H1 (cell line): ENCODE measurements around the gene MAPK8IP3. TPM values are rescaled to one million over a fixed set of nuclear protein-coding genes. Genes with fewer than 3 reads are reported as not detected.

Experiments
- CTCF ChIA-PET: fragments of 300-600 bp; sonication (Branson Sonifier 250); formaldehyde crosslinking; loops from one replicate; lab custom pipeline; 2021; ENCODE audit not compliant: partially characterized antibody; lab: Charles Lee
- POLR2A ChIA-PET: fragments of 300-600 bp; sonication (Branson Sonifier 250); formaldehyde crosslinking; loops from one replicate; lab custom pipeline; 2021; ENCODE audit warnings: inconsistent platforms; ENCODE audit not compliant: partially characterized antibody; lab: Charles Lee
- DNase-seq, 2 experiments: peaks; one replicate each; pipeline versions ENCODE4 v3.0.0 to v3.0.0-alpha.2; 2010 to 2022; ENCODE audit warnings: low spot score in 2 of 2, low read depth in 1 of 2, mixed read lengths in 1 of 2
- FAIRE-seq: peaks from 2 replicates; lab custom pipeline; 2011; peaks lifted over from hg19 to GRCh38; lab: Jason Lieb, UNC
- H2AFZ ChIP-seq: 2 replicates; pipeline ENCODE4 v1.8.1; 2012; ENCODE audit warnings: low read length, inconsistent platforms
- H2AK5ac ChIP-seq: 2 replicates; pipeline ENCODE4 v1.6.1; 2013; ENCODE audit warnings: low read depth, low read length
- H2BK120ac ChIP-seq: replicated peaks from 2 replicates; pipeline ENCODE3; 2013; ENCODE audit warnings: low read depth, low read length, inconsistent platforms
- H2BK12ac ChIP-seq: 2 replicates; pipeline ENCODE4 v1.6.1; 2013; ENCODE audit warnings: low read depth, low read length
- H2BK15ac ChIP-seq: 2 replicates; pipeline ENCODE4 v1.6.1; 2013; ENCODE audit warnings: low read length
- H2BK20ac ChIP-seq: 2 replicates; pipeline ENCODE4 v1.6.1; 2013; ENCODE audit warnings: low read length
- H2BK5ac ChIP-seq: 2 replicates; pipeline ENCODE4 v1.6.1; 2013; ENCODE audit warnings: low read depth, low read length
- H3K14ac ChIP-seq: 2 replicates; pipeline ENCODE4 v1.6.1; 2013; ENCODE audit warnings: inconsistent platforms; ENCODE audit not compliant: insufficient read length
- H3K18ac ChIP-seq: 2 replicates; pipeline ENCODE4 v1.6.1; 2013; ENCODE audit warnings: low read length; ENCODE audit errors: extremely low read depth
- H3K23ac ChIP-seq: 2 replicates; pipeline ENCODE4 v1.6.1; 2013; ENCODE audit warnings: inconsistent platforms; ENCODE audit not compliant: insufficient read length
- H3K23me2 ChIP-seq: 2 replicates; pipeline ENCODE4 v1.6.1; 2013; ENCODE audit warnings: low read depth, low read length
- H3K27ac ChIP-seq: 2 replicates; pipeline ENCODE4 v1.6.1; 2011; ENCODE audit warnings: low read depth, low read length, inconsistent platforms
- H3K27me3 ChIP-seq, 4 experiments: replicated peaks in 1 of 4; 1 replicate in 1 of 4; 2 replicates in 3 of 4; pipeline versions ENCODE4 v1.6.1 to v1.8.1; 2011 to 2013; ENCODE audit warnings: low read length in 3 of 4, mild to moderate bottlenecking in 3 of 4, inconsistent platforms in 2 of 4, mixed read lengths in 2 of 4, moderate library complexity in 1 of 4; ENCODE audit not compliant: control insufficient read depth in 3 of 4, insufficient read depth in 3 of 4; ENCODE audit errors: extremely low read depth in 1 of 4
- H3K36me3 ChIP-seq, 4 experiments: 2 replicates each; pipeline versions ENCODE4 v1.6.1 to v1.8.1; 2011 to 2013; ENCODE audit warnings: mild to moderate bottlenecking in 4 of 4, low read length in 3 of 4, moderate library complexity in 2 of 4, control low read depth in 1 of 4, inconsistent platforms in 1 of 4; ENCODE audit not compliant: insufficient read depth in 4 of 4, control insufficient read depth in 2 of 4
- H3K4ac ChIP-seq: replicated peaks from 2 replicates; pipeline ENCODE3; 2013; ENCODE audit warnings: low read length, low read depth, mixed read lengths, inconsistent platforms; ENCODE audit not compliant: insufficient read length
- H3K4me1 ChIP-seq, 4 experiments: replicated peaks in 1 of 4; 1 replicate in 1 of 4; 2 replicates in 3 of 4; pipeline versions ENCODE4 v1.6.1 to v1.8.1; 2011 to 2013; ENCODE audit warnings: low read length in 3 of 4, inconsistent platforms in 2 of 4, mixed read lengths in 1 of 4; ENCODE audit not compliant: insufficient read depth in 4 of 4, control insufficient read depth in 3 of 4
- H3K4me2 ChIP-seq, 2 experiments: 2 replicates each; pipeline versions ENCODE4 v1.6.1 to v1.8.1; 2011 to 2013; ENCODE audit warnings: low read depth in 2 of 2, low read length in 2 of 2, control low read depth in 1 of 2, inconsistent platforms in 1 of 2, mild to moderate bottlenecking in 1 of 2; ENCODE audit not compliant: insufficient read depth in 1 of 2
- H3K4me3 ChIP-seq, 4 experiments: fragments of 200-600, 300-600 bp in 1 of 4; sonication (generic), shearing (Covaris generic), sonication (Bioruptor Twin) in 1 of 4; 2 replicates each; pipeline versions ENCODE4 v1.5.1 to v1.8.1; 2011 to 2016; ENCODE audit warnings: low read length in 4 of 4, low read depth in 3 of 4, control low read depth in 2 of 4, inconsistent platforms in 2 of 4, mild to moderate bottlenecking in 2 of 4, mixed read lengths in 1 of 4, moderate library complexity in 1 of 4; ENCODE audit not compliant: insufficient read depth in 2 of 4; ENCODE audit errors: extremely low read depth in 1 of 4
- H3K56ac ChIP-seq: replicated peaks from 2 replicates; pipeline ENCODE3; 2013; ENCODE audit warnings: low read depth, mild to moderate bottlenecking, mixed read lengths, low read length, inconsistent platforms; ENCODE audit not compliant: insufficient read length
- H3K79me1 ChIP-seq: 2 replicates; pipeline ENCODE4 v1.6.1; 2013; ENCODE audit warnings: low read depth, low read length, control low read depth
- H3K79me2 ChIP-seq, 2 experiments: 2 replicates each; pipeline versions ENCODE4 v1.6.1 to v1.8.1; 2012 to 2013; ENCODE audit warnings: low read length in 2 of 2, mild to moderate bottlenecking in 2 of 2, inconsistent platforms in 1 of 2; ENCODE audit not compliant: insufficient read depth in 2 of 2, control insufficient read depth in 1 of 2
- H3K9ac ChIP-seq, 4 experiments: replicated peaks in 1 of 4; 1 replicate in 1 of 4; 2 replicates in 3 of 4; pipeline versions ENCODE4 v1.6.1 to v1.8.1; 2011 to 2013; ENCODE audit warnings: low read depth in 3 of 4, low read length in 3 of 4, control low read depth in 2 of 4, mild to moderate bottlenecking in 2 of 4, moderate library complexity in 2 of 4, inconsistent platforms in 1 of 4; ENCODE audit errors: extremely low read depth in 1 of 4
- H3K9me3 ChIP-seq, 2 experiments: 2 replicates each; pipeline versions ENCODE4 v1.6.1 to v1.8.1; 2012 to 2013; ENCODE audit warnings: mild to moderate bottlenecking in 2 of 2, moderate library complexity in 2 of 2, control low read depth in 1 of 2, inconsistent platforms in 1 of 2, low read depth in 1 of 2, low read length in 1 of 2, mixed read lengths in 1 of 2; ENCODE audit not compliant: insufficient read depth in 2 of 2
- H4K20me1 ChIP-seq, 2 experiments: replicated peaks in 1 of 2; 2 replicates each; pipeline versions ENCODE3 to v1.8.1; 2011 to 2013; ENCODE audit warnings: inconsistent platforms in 2 of 2, low read length in 2 of 2, mild to moderate bottlenecking in 1 of 2; ENCODE audit not compliant: insufficient read depth in 2 of 2, control insufficient read depth in 1 of 2
- H4K5ac ChIP-seq: 2 replicates; pipeline ENCODE4 v1.6.1; 2013; ENCODE audit warnings: low read length, low read depth, mixed read lengths, inconsistent platforms; ENCODE audit not compliant: insufficient read length
- H4K8ac ChIP-seq: 2 replicates; pipeline ENCODE4 v1.8.0; 2013; ENCODE audit warnings: mild to moderate bottlenecking, moderate library complexity, low read length, inconsistent platforms; ENCODE audit not compliant: insufficient read depth; ENCODE audit errors: extremely low read depth
- H4K91ac ChIP-seq: replicated peaks from 2 replicates; pipeline ENCODE3; 2013; ENCODE audit warnings: low read length, mixed read lengths, inconsistent platforms; ENCODE audit not compliant: insufficient read length
- BACH1 ChIP-seq: IDR thresholded peaks from 2 replicates; pipeline ENCODE4 v1.6.1; 2012; ENCODE audit warnings: low read length, improper control_type of control experiment
- CBX5 ChIP-seq: fragments of 300-800, 300-1000 bp; sonication (generic); IDR thresholded peaks from 2 replicates; pipeline ENCODE4 v1.7.1; 2016; ENCODE audit warnings: antibody characterized with exemption, low read length, low read depth
- EGR1 ChIP-seq: IDR thresholded peaks from 2 replicates; pipeline ENCODE4 v1.6.1; 2011; ENCODE audit warnings: low read depth, low read length, borderline replicate concordance
- JUN ChIP-seq: IDR thresholded peaks from 2 replicates; pipeline ENCODE4 v1.6.1; 2011; ENCODE audit warnings: low read depth, mild to moderate bottlenecking, improper control_type of control experiment, low read length
- JUND ChIP-seq: IDR thresholded peaks from 2 replicates; pipeline ENCODE4 v1.6.1; 2011; ENCODE audit warnings: mild to moderate bottlenecking, improper control_type of control experiment, low read length
- RNF2 ChIP-seq: fragments of 200-900, 300-1000 bp; sonication (generic); IDR thresholded peaks from 2 replicates; pipeline ENCODE4 v1.7.1; 2016; ENCODE audit warnings: borderline replicate concordance, low read depth, mild to moderate bottlenecking, antibody characterized with exemption, low read length; ENCODE audit not compliant: poor library complexity, severe bottlenecking; ENCODE audit errors: missing control alignments
- RXRA ChIP-seq: IDR thresholded peaks from 2 replicates; pipeline ENCODE4 v1.6.1; 2011; ENCODE audit warnings: low read depth, mild to moderate bottlenecking, low read length, moderate library complexity; ENCODE audit not compliant: insufficient read depth
- TAF1 ChIP-seq: IDR thresholded peaks from 2 replicates; pipeline ENCODE4 v1.6.1; 2011; ENCODE audit warnings: mild to moderate bottlenecking, low read depth, low read length
- TAF7 ChIP-seq: optimal IDR thresholded peaks from 2 replicates; pipeline ENCODE3; 2011; ENCODE audit warnings: low read depth, mild to moderate bottlenecking, inconsistent platforms, low read length, moderate library complexity, borderline replicate concordance
- TEAD4 ChIP-seq: IDR thresholded peaks from 2 replicates; pipeline ENCODE4 v1.6.1; 2012; ENCODE audit warnings: low read depth, low read length, inconsistent platforms, mixed read lengths
- USF2 ChIP-seq: IDR thresholded peaks from 2 replicates; pipeline ENCODE4 v1.6.1; 2011; ENCODE audit warnings: low read length, improper control_type of control experiment
- WGBS, 2 experiments: shearing (Covaris generic) in 1 of 2; methylation state at CpG; one replicate each; pipeline versions ENCODE4 v1.1.6 to v1.1.7; 2013 to 2015; ENCODE audit warnings: low lambda C conversion rate in 2 of 2, mixed read lengths in 2 of 2, inconsistent platforms in 1 of 2, low coverage in 1 of 2, missing lambda C conversion rate in 1 of 2; ENCODE audit not compliant: insufficient replicate concordance in 2 of 2, insufficient coverage in 1 of 2, insufficient read length in 1 of 2; ENCODE audit errors: extremely low coverage in 1 of 2, missing lambda C conversion rate in 1 of 2; 5-methylcytosine and 5-hydroxymethylcytosine counted together
- polyA plus RNA-seq, 7 experiments: library from polyadenylated mRNA; depleted of rRNA in 3 of 7; stranded (reverse) in 5 of 7; unstranded in 2 of 7; fragments of >200 nt in 5 of 7; fragments of 200-250 nt in 2 of 7; gene quantifications; 1 replicate in 5 of 7; 2 replicates in 1 of 7; 4 replicates in 1 of 7; pipeline versions ENCODE4 v1.2.1 to v1.2.3, GENCODE V29; 2011 to 2013; ENCODE audit warnings: missing spikeins in 2 of 7, mixed read lengths in 2 of 7
- total RNA-seq: library from RNA; stranded (reverse); fragmentation: NEBNext Ultra II Directional; extraction: Animal tissue kit (Norgen Biotek cat#: 25700); gene quantifications from 2 replicates; pipeline ENCODE4 v1.2.1, GENCODE V29; 2021

MAPK8IP3 gene
- total and polyA plus RNA-seq, 2 of the 8 experiments (the other 6 are each of a cell fraction or from before 2014, with no cell fraction given): 16.9 to 43.4 TPM

DNA sequence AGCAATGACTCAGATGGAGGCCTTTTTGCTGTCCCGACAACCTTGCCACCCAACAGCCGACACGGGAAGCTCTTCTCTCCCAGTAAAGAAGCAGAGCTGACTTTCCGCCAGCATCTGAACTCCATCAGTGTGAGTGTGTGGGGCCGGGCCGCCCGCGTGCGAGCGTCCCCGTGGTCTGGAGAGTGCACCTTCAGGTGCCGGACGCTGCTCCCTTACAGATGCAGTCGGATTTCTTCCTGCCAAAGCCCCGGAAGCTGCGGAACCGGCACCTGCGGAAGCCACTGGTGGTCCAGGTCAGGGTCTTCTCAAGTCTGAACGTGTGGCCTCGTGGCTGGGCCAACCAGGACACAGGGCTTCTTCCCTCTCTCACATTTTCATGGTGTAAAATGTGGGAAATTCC, 43.5 kb upstream of the MAPK8IP3 start:
- Histone ChIP-seq H3K23ac (no peak overlapping the region), H3K4ac (no peak overlapping the region), H3K14ac (no peak overlapping the region), H2BK12ac (no peak overlapping the region), H2AK5ac (no peak overlapping the region), H3K79me2 (no peaks in the 10 kb centered on the region), H3K4me2 (no peak overlapping the region), H4K5ac (no peak overlapping the region), H2BK5ac (no peak overlapping the region), H3K4me3 (no peak overlapping the region), H4K8ac (no peak overlapping the region), H3K23me2 (no peaks in the 10 kb centered on the region), H4K91ac (no peak overlapping the region), H3K9me3 (no peaks in the 10 kb centered on the region), H3K36me3 (peaks cover 16 to 48% (median 44%) of the 10 kb centered on the region in 4 experiments), H3K4me1 (no peaks in the 10 kb centered on the region), H2BK120ac (no peak overlapping the region), H3K9ac (no peak overlapping the region), H3K18ac (no peak overlapping the region), H3K27me3 (no peaks in the 10 kb centered on the region; a peak in 1 of 7 replicates), H2AFZ (no peak overlapping the region), H3K79me1 (no peaks in the 10 kb centered on the region), H2BK15ac (no peak overlapping the region), H4K20me1 (peaks cover 6 to 11% of the 10 kb centered on the region in 2 experiments), H2BK20ac (no peak overlapping the region), H3K27ac (no peak overlapping the region), H3K56ac (no peak overlapping the region)
- 98% methylated on average over 20 of the region's 20 CpGs; no CpG with 5 or more reads in 1 of the 2 experiments for WGBS, 2 experiments
- CTCF ChIA-PET: interaction anchor here (0.6 kb wide), 1 partner anchor 67 kb away, joined by 3 read pairs; no protein-coding TSS in a partner anchor
- DNase-seq (no peak), FAIRE-seq (no peak)
- POLR2A ChIA-PET: no interaction called here
- no peak for TF ChIP-seq RXRA
- TF ChIP-seq BACH1: no peak
- no peak for TF ChIP-seq JUN
- TF ChIP-seq CBX5: no peak
- no peak for TF ChIP-seq EGR1
- TF ChIP-seq USF2: no peak
- TF ChIP-seq RNF2: no peak
- no peak for TF ChIP-seq TEAD4
- no peak for TF ChIP-seq JUND
- no peak for TF ChIP-seq TAF1
- TF ChIP-seq TAF7: no peak
